Adipocyte (in vitro differentiated cells): Measurements from ENCODE around the gene SLC22A9.
A peak's percentile ranks its signal among the peaks of the same experiment; 100 is the strongest.
"Not testable (repeated sequence)": the region's sequence is repeated elsewhere in the genome, so short reads cannot be mapped to it uniquely, and the experiment has no call there.

Source experiments
- DNase-seq: peaks from one replicate; pipeline ENCODE4 v3.0.0-alpha.2; 2015; ENCODE audit warnings: low read depth
- H3K27me3 ChIP-seq: replicated peaks from 2 replicates; pipeline ENCODE4 v1.7.0; 2013; ENCODE audit warnings: mild to moderate bottlenecking, low read length, moderate library complexity; ENCODE audit not compliant: control insufficient read depth, insufficient read depth
- H3K36me3 ChIP-seq: 2 replicates; pipeline ENCODE4 v1.7.0; 2013; ENCODE audit warnings: low read length, mild to moderate bottlenecking, moderate library complexity; ENCODE audit not compliant: control insufficient read depth, insufficient read depth, severe bottlenecking
- H3K4me1 ChIP-seq: 2 replicates; pipeline ENCODE4 v1.7.0; 2013; ENCODE audit warnings: mild to moderate bottlenecking, low read length, moderate library complexity; ENCODE audit not compliant: control insufficient read depth, insufficient read depth
- H3K4me3 ChIP-seq: 2 replicates; pipeline ENCODE4 v1.7.0; 2013; ENCODE audit warnings: mild to moderate bottlenecking, low read length, moderate library complexity
- H3K9ac ChIP-seq: 2 replicates; pipeline ENCODE4 v1.7.0; 2013; ENCODE audit warnings: mild to moderate bottlenecking, low read length, moderate library complexity
- H3K9me3 ChIP-seq: 2 replicates; pipeline ENCODE4 v1.7.0; 2013; ENCODE audit warnings: mild to moderate bottlenecking, low read length, moderate library complexity; ENCODE audit not compliant: control insufficient read depth

The SLC22A9 gene

DNA sequence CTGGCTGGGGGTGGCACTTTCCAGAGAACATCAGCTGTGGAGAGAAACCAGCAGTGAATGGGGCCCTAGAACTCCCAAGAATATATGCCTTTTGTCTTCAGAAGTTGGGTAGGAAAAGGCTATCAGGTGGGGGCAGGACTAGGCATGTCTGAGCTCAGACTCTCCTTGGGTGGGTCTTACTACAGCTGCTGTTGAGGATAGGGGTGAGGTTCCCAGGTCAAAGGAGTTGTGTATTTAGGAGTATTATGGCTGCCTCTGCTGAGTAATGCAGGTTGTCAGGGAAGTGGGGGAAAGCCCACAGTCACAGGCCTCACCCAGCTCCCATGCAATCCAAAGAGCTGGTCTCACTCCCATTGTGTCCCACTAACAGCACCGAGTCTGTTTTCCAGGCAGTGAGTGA is 26.1 kb downstream of the SLC22A9 start:
- Histone ChIP-seq H3K36me3 (no peaks in the 10 kb centered on the region), H3K9ac (no peak overlapping the region), H3K4me1 (no peaks in the 10 kb centered on the region), H3K27me3 (peaks cover 4% of the 10 kb centered on the region), H3K9me3 (peaks cover 24% of the 10 kb centered on the region), H3K4me3 (no peak overlapping the region)
- no peak for DNase-seq

DNA sequence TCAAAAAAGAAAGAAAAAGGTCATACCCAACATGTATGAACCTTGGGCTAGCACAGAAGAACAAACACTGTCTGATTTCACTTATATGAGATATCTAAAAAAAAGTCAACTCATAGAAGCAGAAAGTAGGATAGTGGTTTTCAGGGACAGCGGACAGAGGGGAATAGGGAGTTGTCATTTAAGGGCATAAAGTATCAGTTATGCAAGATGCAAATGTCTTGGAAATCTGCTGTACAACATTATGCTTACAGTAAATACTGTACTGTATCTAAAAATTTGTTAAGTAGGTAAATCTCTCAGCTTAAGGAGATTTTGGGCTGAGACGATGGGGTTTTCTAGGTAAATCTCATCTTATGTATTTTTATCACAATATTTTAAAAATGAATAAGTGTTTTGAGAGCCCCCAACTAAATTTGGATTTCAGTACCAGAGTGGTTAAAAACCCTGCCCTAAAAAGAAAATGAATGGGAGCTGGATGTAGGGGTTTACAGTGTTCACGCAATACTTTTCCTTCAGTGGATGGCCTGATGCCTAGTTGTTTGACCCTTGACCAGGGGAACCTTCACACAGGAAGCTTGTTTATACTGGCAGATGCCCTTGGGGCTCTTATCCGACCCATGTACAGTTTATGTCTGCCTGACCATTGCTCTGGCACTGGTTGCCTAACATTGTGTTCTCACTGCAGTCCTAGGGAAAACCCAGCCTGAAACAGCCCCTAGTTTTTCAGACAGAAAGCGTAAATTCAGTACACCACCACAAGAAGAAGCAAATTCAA is 34.8 kb downstream of the SLC22A9 start:
- H3K36me3 ChIP-seq, result no peaks in the 10 kb centered on the region
- no peak for DNase-seq
- peaks cover 6% of the 10 kb centered on the region for H3K9me3 ChIP-seq

DNA sequence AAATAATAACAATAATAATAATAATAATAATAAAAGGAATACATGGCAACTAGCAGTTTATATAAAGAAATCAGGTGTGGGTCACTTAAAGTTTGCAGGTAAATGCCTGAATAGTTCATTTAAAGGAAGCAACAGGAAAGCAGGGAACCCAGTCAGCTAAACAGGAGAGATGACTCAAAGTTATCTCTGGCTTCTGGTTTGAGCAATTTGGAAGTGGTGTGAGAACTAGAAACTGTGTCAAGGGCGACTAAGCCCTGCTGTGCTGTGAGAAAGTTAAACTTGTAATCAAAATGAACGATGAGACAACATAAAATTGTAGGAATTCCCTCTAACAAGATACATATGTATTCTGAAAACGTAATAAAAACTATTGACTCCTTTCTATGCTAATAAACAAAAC is 35.5 kb downstream of the SLC22A9 start:
- H3K36me3 ChIP-seq, result no peaks in the 10 kb centered on the region
- DNase-seq, result no peak
- H3K27me3 ChIP-seq, result no peaks in the 10 kb centered on the region
- no peak overlapping the region for H3K4me3 ChIP-seq
- H3K9ac ChIP-seq, result peak overlapping the region; percentile 82
- H3K4me1 ChIP-seq, result peaks cover 40% of the 10 kb centered on the region
- peaks cover 6% of the 10 kb centered on the region for H3K9me3 ChIP-seq

More for the DNA sequence above, 34.8 kb downstream of the SLC22A9 start:
- H3K27me3 ChIP-seq, result no peaks in the 10 kb centered on the region
- H3K4me3 ChIP-seq, result peak overlapping the region; percentile 31
- peaks cover 40% of the 10 kb centered on the region for H3K4me1 ChIP-seq
- peak overlapping the region; percentile 82 for H3K9ac ChIP-seq

DNA sequence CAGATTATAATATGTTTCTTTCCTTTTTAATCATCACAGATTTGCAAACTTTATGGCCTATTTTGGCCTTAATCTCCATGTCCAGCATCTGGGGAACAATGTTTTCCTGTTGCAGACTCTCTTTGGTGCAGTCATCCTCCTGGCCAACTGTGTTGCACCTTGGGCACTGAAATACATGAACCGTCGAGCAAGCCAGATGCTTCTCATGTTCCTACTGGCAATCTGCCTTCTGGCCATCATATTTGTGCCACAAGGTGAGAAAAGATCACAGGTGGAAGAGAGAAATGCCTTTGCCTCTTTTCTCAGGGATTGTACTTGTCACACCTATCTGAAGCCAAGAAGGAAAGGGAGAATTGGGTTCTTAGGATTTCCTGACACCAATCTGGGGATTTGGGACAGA is 36.9 kb downstream of the SLC22A9 start:
- no peak for DNase-seq
- H3K4me3 ChIP-seq, result no peak overlapping the region
- H3K36me3 ChIP-seq, result no peaks in the 10 kb centered on the region

DNA sequence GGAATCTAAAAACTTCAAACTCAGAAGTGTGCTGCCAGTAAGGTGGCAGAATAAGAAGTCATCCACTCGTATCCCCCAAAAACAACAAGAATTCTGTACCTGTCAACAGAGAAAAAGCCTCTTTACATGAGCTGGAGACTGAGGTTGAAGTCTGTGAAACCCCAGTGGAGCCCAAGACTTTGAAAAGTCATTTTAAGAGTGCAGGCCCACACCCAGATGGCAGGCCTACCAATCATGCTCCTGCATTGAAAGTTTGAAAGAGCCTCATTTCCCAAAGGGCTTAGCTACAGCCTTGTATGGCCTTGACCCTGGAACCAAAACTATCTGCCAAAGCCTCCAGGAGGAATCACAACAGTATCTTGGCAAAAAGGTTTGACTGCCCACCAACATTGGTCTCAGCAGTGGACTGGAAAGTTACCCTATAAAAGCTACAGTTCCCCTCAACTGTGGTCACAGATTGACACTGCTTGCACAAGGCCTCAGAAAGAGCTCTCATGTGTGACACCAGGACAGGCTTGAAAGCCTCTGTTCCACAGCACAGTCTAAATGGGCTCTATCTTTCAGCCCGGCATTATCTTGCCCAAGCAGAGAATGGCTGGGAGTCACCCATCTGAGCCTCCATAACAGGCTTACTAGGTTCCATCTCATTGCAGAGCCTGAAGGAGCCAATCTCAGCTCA is 47.7 kb downstream of the SLC22A9 start:
- Histone ChIP-seq H3K36me3 (no peaks in the 10 kb centered on the region), H3K4me1 (no peaks in the 10 kb centered on the region), H3K27me3 (no peaks in the 10 kb centered on the region), H3K4me3 (no peak overlapping the region), H3K9me3 (no peaks in the 10 kb centered on the region), H3K9ac (no peak overlapping the region)
- no peak for DNase-seq

More for the DNA sequence above, 36.9 kb downstream of the SLC22A9 start:
- H3K9me3 ChIP-seq, result peaks cover 6% of the 10 kb centered on the region
- peaks cover 40% of the 10 kb centered on the region for H3K4me1 ChIP-seq
- H3K27me3 ChIP-seq, result no peaks in the 10 kb centered on the region
- H3K9ac ChIP-seq, result no peak overlapping the region

DNA sequence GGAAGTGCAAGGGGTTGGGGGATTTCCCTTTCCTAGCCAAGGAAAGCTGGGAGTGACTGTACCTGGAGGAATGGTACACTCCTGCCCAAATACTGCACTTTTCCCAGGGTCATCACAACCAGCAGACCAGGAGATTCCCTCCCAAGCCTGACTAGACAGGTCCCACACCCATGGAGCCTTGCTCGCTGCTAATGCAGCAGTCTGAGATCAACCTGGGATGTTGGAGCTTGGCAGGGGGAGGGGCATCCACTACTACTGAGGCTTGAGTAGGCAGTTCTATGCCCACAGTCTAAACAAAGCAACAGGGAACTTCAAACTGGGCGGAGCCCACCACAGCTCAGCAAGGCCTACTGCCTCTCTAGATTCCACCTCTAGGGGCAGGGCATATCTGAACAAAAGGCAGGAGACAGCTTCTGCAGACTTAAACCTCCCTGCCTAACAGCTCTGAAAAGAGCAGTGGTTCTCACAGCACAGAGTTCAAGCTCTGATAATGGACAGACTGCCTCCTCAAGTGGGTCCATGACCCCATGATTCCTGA is 58.5 kb downstream of the SLC22A9 start:
- no peak overlapping the region for H3K9ac ChIP-seq
- H3K36me3 ChIP-seq, result no peaks in the 10 kb centered on the region
- H3K9me3 ChIP-seq, result peaks cover 6% of the 10 kb centered on the region
- no peak overlapping the region for H3K4me3 ChIP-seq
- DNase-seq, result no peak
- H3K27me3 ChIP-seq, result no peaks in the 10 kb centered on the region
- no peaks in the 10 kb centered on the region for H3K4me1 ChIP-seq

DNA sequence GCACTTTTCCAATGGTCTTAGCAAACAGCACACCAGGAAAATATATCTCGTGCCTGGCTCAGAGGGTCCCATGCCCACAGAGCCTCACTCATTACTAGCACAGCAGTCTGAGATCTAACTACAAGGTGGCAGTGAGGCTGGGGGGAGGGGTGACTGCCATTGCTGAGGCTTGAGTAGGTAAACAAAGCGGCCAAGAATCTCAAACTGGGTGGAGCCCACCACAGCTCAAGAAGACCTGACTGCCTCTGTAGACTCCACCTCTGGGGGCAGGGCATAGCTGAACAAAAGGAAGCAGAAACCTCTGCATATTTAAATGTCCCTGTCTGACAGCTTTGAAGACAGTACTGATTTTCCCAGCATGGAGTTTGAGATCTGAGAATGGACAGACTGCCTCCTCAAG is 61.1 kb downstream of the SLC22A9 start:
- H3K27me3 ChIP-seq, H3K36me3 ChIP-seq, H3K4me1 ChIP-seq, H3K4me3 ChIP-seq, DNase-seq, H3K9ac ChIP-seq, H3K9me3 ChIP-seq: not testable (repeated sequence)

DNA sequence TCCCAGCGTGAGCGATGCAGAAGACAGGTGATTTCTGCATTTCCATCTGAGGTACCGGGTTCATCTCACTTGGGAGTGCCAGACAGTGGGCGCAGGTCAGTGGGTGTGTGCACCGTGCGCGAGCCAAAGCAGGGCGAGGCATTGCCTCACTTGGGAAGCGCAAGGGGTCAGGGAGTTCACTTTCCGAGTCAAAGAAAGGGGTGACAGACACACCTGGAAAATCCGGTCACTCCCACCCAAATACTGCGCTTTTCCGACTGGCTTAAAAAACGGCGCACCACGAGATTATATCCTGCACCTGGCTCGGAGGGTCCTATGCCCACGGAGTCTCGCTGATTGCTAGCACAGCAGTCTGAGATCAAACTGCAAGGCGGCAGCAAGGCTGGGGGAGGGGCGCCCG is 65.8 kb downstream of the SLC22A9 start:
- DNase-seq, H3K4me3 ChIP-seq, H3K9me3 ChIP-seq, H3K36me3 ChIP-seq, H3K27me3 ChIP-seq, H3K9ac ChIP-seq, H3K4me1 ChIP-seq: not testable (repeated sequence)

DNA sequence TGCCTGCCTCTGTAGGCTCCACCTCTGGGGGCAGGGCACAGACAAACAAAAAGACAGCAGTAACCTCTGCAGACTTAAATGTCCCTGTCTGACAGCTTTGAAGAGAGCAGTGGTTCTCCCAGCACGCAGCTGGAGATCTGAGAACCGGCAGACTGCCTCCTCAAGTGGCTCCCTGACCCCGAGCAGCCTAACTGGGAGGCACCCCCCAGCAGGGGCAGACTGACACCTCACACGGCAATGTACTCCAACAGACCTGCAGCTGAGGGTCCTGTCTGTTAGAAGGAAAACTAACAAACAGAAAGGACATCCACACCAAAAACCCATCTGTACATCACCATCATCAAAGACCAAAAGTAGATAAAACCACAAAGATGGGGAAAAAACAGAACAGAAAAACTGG is 66.2 kb downstream of the SLC22A9 start:
- not testable (repeated sequence) for H3K9ac ChIP-seq, H3K9me3 ChIP-seq, H3K4me3 ChIP-seq, H3K36me3 ChIP-seq, H3K4me1 ChIP-seq, DNase-seq, H3K27me3 ChIP-seq

DNA sequence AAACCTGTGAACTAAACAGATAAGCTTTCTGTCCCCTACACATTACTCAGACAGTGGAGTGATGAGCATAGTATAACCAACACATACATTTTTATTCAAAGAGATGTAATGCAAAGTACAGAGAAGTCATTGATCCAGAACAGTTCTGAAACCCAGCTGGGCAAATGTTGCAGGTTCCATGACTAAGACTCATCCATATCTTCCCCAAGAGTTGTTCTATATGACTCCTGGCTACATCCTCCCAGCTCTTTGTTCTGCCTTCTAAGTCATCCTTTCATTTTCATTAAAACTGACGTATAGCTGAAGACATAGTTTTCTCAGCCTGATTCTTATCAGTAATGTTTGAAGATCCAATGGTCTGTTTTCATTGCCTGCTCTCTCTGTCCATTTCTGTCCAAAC is 74.1 kb downstream of the SLC22A9 start:
- no peak overlapping the region for H3K9ac ChIP-seq
- no peaks in the 10 kb centered on the region for H3K9me3 ChIP-seq
- H3K27me3 ChIP-seq, result peaks cover 9% of the 10 kb centered on the region
- no peak overlapping the region for H3K4me3 ChIP-seq
- H3K36me3 ChIP-seq, result no peaks in the 10 kb centered on the region
- no peak for DNase-seq
- peaks cover 6% of the 10 kb centered on the region for H3K4me1 ChIP-seq

DNA sequence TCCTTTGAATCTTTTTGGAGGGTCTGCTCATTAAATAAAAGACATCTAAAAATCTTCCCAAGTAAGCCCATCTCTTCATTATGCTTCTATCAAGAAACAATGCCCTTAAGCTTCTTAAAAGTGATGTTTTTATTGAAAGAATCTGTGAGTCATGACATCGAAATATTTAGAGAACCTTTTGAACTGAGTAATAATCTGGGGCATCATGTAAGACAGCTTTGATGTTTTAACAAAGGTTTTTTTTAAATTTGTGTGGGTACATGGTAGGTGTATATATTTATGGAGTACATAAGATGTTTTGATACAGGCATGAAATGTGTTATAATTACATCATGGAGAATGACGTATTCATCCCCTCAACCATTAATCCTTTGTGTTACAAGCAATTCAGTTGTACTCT is 74.6 kb downstream of the SLC22A9 start:
- no peak overlapping the region for H3K4me3 ChIP-seq
- DNase-seq, result no peak
- H3K4me1 ChIP-seq, result peaks cover 6% of the 10 kb centered on the region
- H3K9me3 ChIP-seq, result no peaks in the 10 kb centered on the region
- no peak overlapping the region for H3K9ac ChIP-seq
- H3K27me3 ChIP-seq, result peaks cover 9% of the 10 kb centered on the region
- H3K36me3 ChIP-seq, result no peaks in the 10 kb centered on the region
